Mucosa of rectum (tissue), 2 donors: ENCODE data around the gene NAP1L5.

Experiments
- H3K27ac ChIP-seq, 2 donors: one replicate each; pipeline ENCODE4 v1.7.0; 2013; ENCODE audit warnings: inconsistent platforms in 2 of 2, low read depth in 2 of 2, low read length in 2 of 2
- H3K27me3 ChIP-seq, 2 donors: one replicate each; pipeline ENCODE4 v1.7.0; 2013; ENCODE audit warnings: low read length in 2 of 2; ENCODE audit not compliant: control insufficient read depth in 2 of 2, insufficient read depth in 2 of 2
- H3K36me3 ChIP-seq, 2 donors: one replicate each; pipeline ENCODE4 v1.7.0; 2013; ENCODE audit warnings: low read length in 2 of 2; ENCODE audit not compliant: control insufficient read depth in 2 of 2, insufficient read depth in 2 of 2
- H3K4me1 ChIP-seq, 2 donors: one replicate each; pipeline ENCODE4 v1.7.0; 2013; ENCODE audit warnings: low read length in 2 of 2, mild to moderate bottlenecking in 1 of 2; ENCODE audit not compliant: control insufficient read depth in 2 of 2, insufficient read depth in 2 of 2
- H3K4me3 ChIP-seq, 2 donors: one replicate each; pipeline ENCODE4 v1.7.0; 2013; ENCODE audit warnings: low read length in 2 of 2
- H3K9ac ChIP-seq, 2 donors: one replicate each; pipeline ENCODE4 v1.7.0; 2013; ENCODE audit warnings: low read length in 2 of 2, low read depth in 1 of 2, mild to moderate bottlenecking in 1 of 2
- H3K9me3 ChIP-seq, 2 donors: one replicate each; pipeline ENCODE4 v1.7.0; 2013; ENCODE audit warnings: low read length in 2 of 2; ENCODE audit not compliant: control insufficient read depth in 2 of 2
- donor health status: healthy.
- donor health status: Normal muscosa, but diverticular disease.

The NAP1L5 gene

DNA sequence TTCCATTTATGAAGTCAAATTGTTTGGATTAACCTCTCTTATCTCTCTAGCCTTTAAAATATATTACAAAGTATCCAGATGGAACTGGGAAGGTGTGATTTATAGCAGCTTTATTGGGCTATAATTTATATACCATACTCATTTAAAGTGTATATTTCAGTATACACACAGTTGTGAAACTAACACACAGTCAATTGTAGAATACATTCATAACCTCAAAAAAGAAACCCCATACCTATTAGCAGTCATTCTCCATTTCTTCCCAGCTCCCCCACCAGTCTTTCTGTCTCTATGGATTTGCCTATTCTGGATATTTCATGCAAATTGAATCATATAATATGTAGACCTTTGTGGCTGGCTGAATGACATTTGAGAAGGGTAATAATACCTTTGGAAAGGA lies 7.6 kb upstream of the NAP1L5 start:
- H3K4me1 ChIP-seq: no peaks in the 10 kb centered on the region
- peaks cover 10 to 22% of the 10 kb centered on the region in 2 donors for H3K36me3 ChIP-seq
- H3K4me3 ChIP-seq: no peak overlapping the region
- no peaks in the 10 kb centered on the region for H3K27me3 ChIP-seq
- H3K27ac ChIP-seq: no peak overlapping the region
- no peak overlapping the region for H3K9ac ChIP-seq
- H3K9me3 ChIP-seq: no peaks in the 10 kb centered on the region

- H3K36me3 ChIP-seq: peaks cover 10 to 22% of the 10 kb centered on the region in 2 donors
These were observed 5.2 kb upstream of the NAP1L5 start for GRCh38 chr4:88702782-88703181.

GRCh38 chr4:88698519-88698918 lies 890 bp upstream of the NAP1L5 start:
- Histone ChIP-seq H3K4me1 (no peaks in the 10 kb centered on the region), H3K9me3 (no peaks in the 10 kb centered on the region), H3K27ac (no peak overlapping the region), H3K9ac (no peak overlapping the region), H3K27me3 (no peaks in the 10 kb centered on the region), H3K4me3 (no peak overlapping the region), H3K36me3 (peaks cover 4 to 5% of the 10 kb centered on the region in 2 donors)

More at GRCh38 chr4:88702782-88703181, 5.2 kb upstream of the NAP1L5 start:
- no peaks in the 10 kb centered on the region for H3K4me1 ChIP-seq
- H3K27ac ChIP-seq: no peak overlapping the region
- H3K9ac ChIP-seq: no peak overlapping the region
- no peaks in the 10 kb centered on the region for H3K9me3 ChIP-seq
- no peaks in the 10 kb centered on the region for H3K27me3 ChIP-seq
- no peak overlapping the region for H3K4me3 ChIP-seq

- no peaks in the 10 kb centered on the region for H3K27me3 ChIP-seq
- peaks cover 4 to 5% of the 10 kb centered on the region in 2 donors for H3K36me3 ChIP-seq
- peak overlapping the region; percentile 39 to 49 for H3K27ac ChIP-seq
- H3K9ac ChIP-seq: peak overlapping the region; percentile 49 to 62
- H3K4me3 ChIP-seq: peak overlapping the region; percentile 69 to 79
- H3K9me3 ChIP-seq: no peaks in the 10 kb centered on the region
- no peaks in the 10 kb centered on the region for H3K4me1 ChIP-seq
These were observed 488 bp downstream of the NAP1L5 start for GRCh38 chr4:88697141-88697540.

DNA sequence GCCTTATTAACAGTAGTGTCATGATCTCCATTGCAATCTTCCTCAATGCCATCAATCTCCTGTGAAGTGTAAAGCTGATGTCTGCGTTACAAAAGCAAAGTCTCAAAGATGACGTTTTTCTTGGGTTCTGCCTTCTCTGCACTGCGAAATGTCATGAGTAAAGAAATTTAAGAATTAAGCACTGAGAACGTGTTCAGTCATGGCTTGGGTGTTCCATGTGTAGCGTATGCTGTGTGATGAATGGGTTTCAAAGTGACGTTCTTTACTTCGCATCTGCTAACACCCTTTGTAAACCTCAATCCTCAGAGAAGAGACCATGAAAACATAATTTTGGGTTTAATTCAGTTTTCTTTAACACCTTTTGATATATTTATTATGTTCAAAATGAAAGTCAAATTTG lies 999 bp downstream of the NAP1L5 start:
- Histone ChIP-seq H3K27ac (no peak overlapping the region), H3K9ac (no peak overlapping the region)

GRCh38 chr4:88693792-88694191 lies 3.8 kb downstream of the NAP1L5 start:
- H3K36me3 ChIP-seq: peaks cover 14 to 15% of the 10 kb centered on the region in 2 donors
- no peak overlapping the region for H3K4me3 ChIP-seq
- no peak overlapping the region for H3K9ac ChIP-seq
- H3K9me3 ChIP-seq: no peaks in the 10 kb centered on the region
- no peak overlapping the region for H3K27ac ChIP-seq
- no peaks in the 10 kb centered on the region for H3K4me1 ChIP-seq
- no peaks in the 10 kb centered on the region for H3K27me3 ChIP-seq

More for the DNA sequence above, 999 bp downstream of the NAP1L5 start:
- Histone ChIP-seq H3K9me3 (no peaks in the 10 kb centered on the region), H3K4me1 (no peaks in the 10 kb centered on the region), H3K4me3 (peak overlapping the region; percentile 69 to 79), H3K27me3 (no peaks in the 10 kb centered on the region), H3K36me3 (peaks cover 4 to 5% of the 10 kb centered on the region in 2 donors)

DNA sequence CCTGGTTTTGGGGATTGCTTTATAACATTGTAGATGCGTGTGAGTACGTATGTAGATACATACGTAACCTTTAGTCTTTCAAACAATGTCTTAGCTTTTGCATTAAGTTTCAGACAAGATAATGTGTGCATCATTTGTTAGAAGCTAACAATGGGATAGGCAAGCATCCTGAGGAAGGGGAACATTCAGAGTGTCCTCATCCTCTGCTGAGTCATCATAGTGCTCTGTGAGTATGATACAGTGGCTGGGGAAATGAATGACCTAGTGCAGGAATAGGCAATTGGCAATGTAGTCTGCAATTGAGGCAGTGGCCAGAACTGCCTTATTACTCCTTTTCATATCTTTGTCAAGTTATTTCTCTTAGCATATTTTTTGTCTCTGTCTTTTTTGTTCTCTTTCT lies 7.3 kb downstream of the NAP1L5 start:
- no peak overlapping the region for H3K9ac ChIP-seq
- peaks cover 18 to 26% of the 10 kb centered on the region in 2 donors for H3K36me3 ChIP-seq
- no peak overlapping the region for H3K27ac ChIP-seq
- no peaks in the 10 kb centered on the region for H3K27me3 ChIP-seq
- H3K9me3 ChIP-seq: no peaks in the 10 kb centered on the region
- no peaks in the 10 kb centered on the region for H3K4me1 ChIP-seq
- no peak overlapping the region for H3K4me3 ChIP-seq

- peaks cover 23 to 40% of the 10 kb centered on the region in 2 donors for H3K36me3 ChIP-seq
These were observed 16.4 kb downstream of the NAP1L5 start for GRCh38 chr4:88681209-88681608.

GRCh38 chr4:88675543-88675942 lies 22.1 kb downstream of the NAP1L5 start:
- H3K4me3 ChIP-seq: no peak overlapping the region
- H3K36me3 ChIP-seq: peaks cover 12 to 38% of the 10 kb centered on the region in 2 donors
- no peaks in the 10 kb centered on the region for H3K4me1 ChIP-seq
- no peaks in the 10 kb centered on the region for H3K27me3 ChIP-seq
- no peak overlapping the region for H3K27ac ChIP-seq
- H3K9me3 ChIP-seq: no peaks in the 10 kb centered on the region
- no peak overlapping the region for H3K9ac ChIP-seq

More at GRCh38 chr4:88681209-88681608, 16.4 kb downstream of the NAP1L5 start:
- Histone ChIP-seq H3K9ac (no peak overlapping the region), H3K4me3 (no peak overlapping the region), H3K27ac (no peak overlapping the region), H3K9me3 (no peaks in the 10 kb centered on the region), H3K4me1 (no peaks in the 10 kb centered on the region), H3K27me3 (no peaks in the 10 kb centered on the region)

DNA sequence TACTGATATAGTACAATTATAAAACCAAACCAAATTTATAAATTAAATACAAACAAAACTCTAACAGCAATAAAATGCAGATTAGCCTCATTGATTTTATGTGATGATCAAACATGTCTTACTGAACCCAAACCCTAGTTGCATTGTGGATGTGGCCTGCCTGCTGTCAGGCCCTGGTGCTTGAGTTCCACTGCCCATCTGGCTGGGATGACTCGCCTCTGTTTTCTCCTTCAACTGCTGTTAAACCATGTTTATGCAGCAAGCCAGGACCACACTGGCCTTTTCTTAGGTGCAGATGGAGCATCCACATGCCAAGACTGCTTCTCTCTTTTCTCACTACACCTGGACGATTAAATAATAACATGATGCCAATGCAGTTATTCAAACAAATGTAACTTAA lies 22.6 kb downstream of the NAP1L5 start:
- no peak overlapping the region for H3K9ac ChIP-seq
- H3K9me3 ChIP-seq: no peaks in the 10 kb centered on the region
- no peak overlapping the region for H3K27ac ChIP-seq
- H3K4me1 ChIP-seq: no peaks in the 10 kb centered on the region
- no peaks in the 10 kb centered on the region for H3K27me3 ChIP-seq
- no peak overlapping the region for H3K4me3 ChIP-seq
- H3K36me3 ChIP-seq: peaks cover 9 to 37% of the 10 kb centered on the region in 2 donors

GRCh38 chr4:88674565-88674964 lies 23.1 kb downstream of the NAP1L5 start:
- H3K36me3 ChIP-seq: peaks cover 9 to 36% of the 10 kb centered on the region in 2 donors

More at GRCh38 chr4:88674565-88674964, 23.1 kb downstream of the NAP1L5 start:
- H3K9me3 ChIP-seq: no peaks in the 10 kb centered on the region
- no peaks in the 10 kb centered on the region for H3K4me1 ChIP-seq
- H3K9ac ChIP-seq: no peak overlapping the region
- H3K27ac ChIP-seq: no peak overlapping the region
- no peaks in the 10 kb centered on the region for H3K27me3 ChIP-seq
- H3K4me3 ChIP-seq: no peak overlapping the region
